K562 (cell line): ENCODE data around the gene VPS45. TPM values are rescaled to one million over a fixed set of nuclear protein-coding genes. Genes with fewer than 3 reads are reported as not detected.

ENCODE experiments used
- ARID4B ChIP-seq: sonication (generic); formaldehyde crosslinking; IDR thresholded peaks from 2 replicates; pipeline ENCODE4 v1.8.0; 2022; ENCODE audit warnings: mild to moderate bottlenecking, missing genetic modification reagents
- BRF2 ChIP-seq: IDR thresholded peaks from 3 replicates; pipeline ENCODE4 v1.6.1; 2011; ENCODE audit warnings: borderline replicate concordance, mild to moderate bottlenecking; ENCODE audit not compliant: insufficient read length, insufficient read depth
- CXXC5 ChIP-seq: fragments of 250-450 bp; sonication (Bioruptor Pico); IDR thresholded peaks from 2 replicates; pipeline ENCODE4 v1.8.0; 2022; ENCODE audit warnings: inconsistent platforms, mild to moderate bottlenecking, moderate library complexity
- ELK1 ChIP-seq: sonication (generic); formaldehyde crosslinking; IDR thresholded peaks from 2 replicates; pipeline ENCODE4 v1.8.1; 2022; ENCODE audit warnings: missing genetic modification reagents
- ETS1 ChIP-seq: conservative IDR thresholded peaks from 2 replicates; pipeline ENCODE4 v1.6.1; 2011; ENCODE audit warnings: low read depth, mild to moderate bottlenecking, low read length; ENCODE audit not compliant: control insufficient read depth
- FOXP4 ChIP-seq: sonication (generic); formaldehyde crosslinking; IDR thresholded peaks from 2 replicates; pipeline ENCODE4 v1.8.0; 2022; ENCODE audit warnings: mild to moderate bottlenecking, missing genetic modification reagents, borderline replicate concordance
- GATAD2B ChIP-seq: fragments of 450-650 bp; IDR thresholded peaks from 2 replicates; pipeline ENCODE4 v1.6.1; 2017; ENCODE audit warnings: mild to moderate bottlenecking, borderline replicate concordance
- GTF2A2 ChIP-seq: IDR thresholded peaks from 2 replicates; pipeline ENCODE4 v1.6.1; 2016; ENCODE audit warnings: mild to moderate bottlenecking, missing genetic modification characterization, missing compliant biosample characterization
- HDAC2 ChIP-seq: fragments of 450-650 bp; IDR thresholded peaks from 2 replicates; pipeline ENCODE4 v1.6.1; 2016; ENCODE audit warnings: mild to moderate bottlenecking
- HOXB6 ChIP-seq: fragments of 250-450 bp; sonication (Bioruptor Pico); IDR thresholded peaks from 2 replicates; pipeline ENCODE4 v1.5.1; 2022; ENCODE audit warnings: mild to moderate bottlenecking, borderline replicate concordance
- MTA3 ChIP-seq: fragments of 450-650 bp; formaldehyde crosslinking; IDR thresholded peaks from 2 replicates; pipeline ENCODE4 v1.6.1; 2017; ENCODE audit warnings: mild to moderate bottlenecking, borderline replicate concordance
- NCOA6 ChIP-seq: fragments of 450-650 bp; IDR thresholded peaks from 2 replicates; pipeline ENCODE4 v1.6.1; 2017; ENCODE audit warnings: mild to moderate bottlenecking
- NONO ChIP-seq, 2 experiments: fragments of 200-400 bp in 1 of 2; fragments of 450-650 bp in 1 of 2; formaldehyde crosslinking in 1 of 2; IDR thresholded peaks; 2 replicates each; pipeline ENCODE4 v1.6.1; 2017; ENCODE audit warnings: low read depth in 2 of 2, mild to moderate bottlenecking in 2 of 2, moderate library complexity in 2 of 2, low read length in 1 of 2
- RBFOX2 ChIP-seq: fragments of 200-400 bp; formaldehyde crosslinking; IDR thresholded peaks from 2 replicates; pipeline ENCODE4 v1.6.1; 2017; ENCODE audit warnings: low read depth, mild to moderate bottlenecking, low read length, moderate library complexity
- SPI1 ChIP-seq: IDR thresholded peaks from 2 replicates; pipeline ENCODE4 v1.6.1; 2011; ENCODE audit warnings: low read depth, low read length, control low read depth, borderline replicate concordance
- XRCC5 ChIP-seq: fragments of 200-400 bp; formaldehyde crosslinking; IDR thresholded peaks from 2 replicates; pipeline ENCODE4 v1.6.1; 2017; ENCODE audit warnings: low read depth, mild to moderate bottlenecking, low read length
- polyA plus RNA-seq, 8 experiments: library from polyadenylated mRNA; depleted of rRNA in 4 of 8; stranded (reverse) in 5 of 8; unstranded in 3 of 8; fragments of >200 nt; fragmentation: Nextera tagmentation in 2 of 8; fragmentation: Illumina TruSeq in 1 of 8; extraction: Ambion mirVana in 2 of 8; extraction: Trizol in 1 of 8; gene quantifications; 2 replicates each; pipeline versions ENCODE4 v1.2.1 to v1.2.3, GENCODE V29; 2011 to 2014; ENCODE audit warnings: inconsistent platforms in 1 of 8, missing spikeins in 1 of 8
- total RNA-seq, 7 experiments: library from RNA; depleted of rRNA in 6 of 7; stranded (reverse); fragments of >200 nt in 6 of 7; fragmentation: Illumina TruSeq in 2 of 7; extraction: Trizol in 2 of 7; gene quantifications; 2 replicates each; pipeline versions ENCODE4 v1.2.1 to v1.2.3, GENCODE V29; 2011 to 2021; ENCODE audit warnings: low replicate concordance in 1 of 7

The VPS45 gene
- total and polyA plus RNA-seq, 9 of the 15 experiments (the other 6 are each of a cell fraction or from before 2014, with no cell fraction given), result 17.9 to 48.2 (median 34.4) TPM

GRCh38 chr1:150150133-150151021 lies 82.8 kb downstream of the VPS45 start (continued):
- no peak for TF ChIP-seq FOXP4
- no peak for TF ChIP-seq BRF2
- TF ChIP-seq HOXB6 (CRISPR knock-in tag), result no peak
- peak in 1 of 2 experiments; percentile 46; a peak in 1 of 4 replicates for TF ChIP-seq NONO (IDR thresholded peaks at IDR 0.05; ENCODE audit: low read depth in 2 of 2, low read length in 1 of 2)
- TF ChIP-seq MTA3, result no peak
- TF ChIP-seq ETS1, result no peak; the same call in 1 of the 2 replicates
- TF ChIP-seq HDAC2, result no peak
- TF ChIP-seq CXXC5 (CRISPR knock-in tag), result peak; percentile 47
- TF ChIP-seq GTF2A2 (tag), result no peak
- no peak for TF ChIP-seq GATAD2B
- TF ChIP-seq NCOA6, result no peak
- no peak for TF ChIP-seq SPI1
- peak; percentile 3; the same call in 1 of the 2 replicates for TF ChIP-seq RBFOX2
- TF ChIP-seq ARID4B (CRISPR knock-in tag), result no peak
- TF ChIP-seq ELK1 (CRISPR knock-in tag), result no peak
- no peak for TF ChIP-seq XRCC5
